GM21619 (cell line): ENCODE measurements around the gene CETN1.

Experiments
- ATAC-seq: cut with Tn5 transposase; IDR thresholded peaks from one replicate; pipeline ENCODE4 v1.9.1; 2021; ENCODE audit not compliant: unreplicated experiment

CETN1 gene

GRCh38 chr18:574865-575645 lies 5.1 kb upstream of the CETN1 start:
- ATAC-seq: no peak

- ATAC-seq: no peak
Observed at GRCh38 chr18:576924-577323, 3.3 kb upstream of the CETN1 start.

GRCh38 chr18:577643-578375 lies 2.4 kb upstream of the CETN1 start:
- no peak for ATAC-seq

- no peak for ATAC-seq
Observed at GRCh38 chr18:579238-579637, 942 bp upstream of the CETN1 start.

- no peak for ATAC-seq
Observed at GRCh38 chr18:581096-581495, 916 bp downstream of the CETN1 start.

GRCh38 chr18:582465-582864 lies 2.3 kb downstream of the CETN1 start:
- no peak for ATAC-seq

GRCh38 chr18:595068-595467 lies 14.9 kb downstream of the CETN1 start:
- ATAC-seq: no peak

GRCh38 chr18:595571-595970 lies 15.4 kb downstream of the CETN1 start:
- ATAC-seq: no peak

- peak; percentile 48 for ATAC-seq
Observed at GRCh38 chr18:596288-596881, 16.2 kb downstream of the CETN1 start.

GRCh38 chr18:598124-598589 lies 18.0 kb downstream of the CETN1 start:
- no peak for ATAC-seq

- no peak for ATAC-seq
Observed at GRCh38 chr18:600107-600506, 19.9 kb downstream of the CETN1 start.

- ATAC-seq: no peak
Observed at GRCh38 chr18:604771-605170, 24.6 kb downstream of the CETN1 start.

- no peak for ATAC-seq
Observed at GRCh38 chr18:607930-608329, 27.8 kb downstream of the CETN1 start.

GRCh38 chr18:610214-610928 lies 30.2 kb downstream of the CETN1 start:
- ATAC-seq: no peak

GRCh38 chr18:612156-612555 lies 32.0 kb downstream of the CETN1 start:
- no peak for ATAC-seq

GRCh38 chr18:614193-614592 lies 34.0 kb downstream of the CETN1 start:
- no peak for ATAC-seq

GRCh38 chr18:615092-615521 lies 34.9 kb downstream of the CETN1 start:
- ATAC-seq: no peak

- ATAC-seq: no peak
Observed at GRCh38 chr18:615773-616172, 35.6 kb downstream of the CETN1 start.

- ATAC-seq: no peak
Observed at GRCh38 chr18:616380-616995, 36.3 kb downstream of the CETN1 start.

- no peak for ATAC-seq
Observed at GRCh38 chr18:617970-618504, 37.9 kb downstream of the CETN1 start.

- ATAC-seq: no peak
Observed at GRCh38 chr18:618618-619017, 38.4 kb downstream of the CETN1 start.
